Upper lobe of left lung (tissue), 6 donors: Measurements from ENCODE around the gene TIMP2. TPM values are rescaled to one million over a fixed set of nuclear protein-coding genes. Genes with fewer than 3 reads are reported as not detected.
A peak's percentile ranks its signal among the peaks of the same experiment; 100 is the strongest.

Source experiments
- ATAC-seq, 2 donors: fragments of 200-7000 bp; cut with Tn5 transposase; one replicate each; pipeline ENCODE4 v1.9.1; 2022; ENCODE audit warnings: mild to moderate bottlenecking in 2 of 2, moderate library complexity in 2 of 2; ENCODE audit not compliant: low FRiP score in 2 of 2
- DNase-seq, 2 donors: peaks; one replicate each; pipeline ENCODE4 v3.0.0-alpha.2; 2019 to 2020
- H3K27ac ChIP-seq, 4 donors: fragments of 200-600 bp; sonication (generic); one replicate each; pipeline ENCODE4 v1.5.1; 2016 to 2019
- H3K27me3 ChIP-seq, 4 donors: fragments of 200-600 bp; sonication (generic); one replicate each; pipeline ENCODE4 v1.5.1; 2017 to 2019
- H3K36me3 ChIP-seq, 4 donors: fragments of 200-600 bp; sonication (generic); one replicate each; pipeline ENCODE4 v1.5.1; 2016 to 2019
- H3K4me1 ChIP-seq, 4 donors: fragments of 200-600 bp; sonication (generic); one replicate each; pipeline ENCODE4 v1.5.1; 2018 to 2019
- H3K4me3 ChIP-seq, 4 donors: fragments of 200-600 bp; sonication (generic); one replicate each; pipeline ENCODE4 v1.5.1; 2017 to 2019; ENCODE audit warnings: mild to moderate bottlenecking in 2 of 4, moderate library complexity in 1 of 4
- H3K9me3 ChIP-seq, 4 donors: fragments of 200-600 bp; sonication (generic); one replicate each; pipeline ENCODE4 v1.5.1; 2018 to 2019
- CTCF ChIP-seq, 6 experiments: fragments of 450-650 bp in 4 of 6; fragments of 200-600 bp in 2 of 6; sonication (generic) in 2 of 6; IDR thresholded peaks; one replicate each; pipeline ENCODE4 v1.5.1; 2016 to 2019; ENCODE audit warnings: antibody characterized with exemption in 6 of 6
- EP300 ChIP-seq, 4 donors: sonication (generic); formaldehyde crosslinking; IDR thresholded peaks; one replicate each; pipeline ENCODE4 v1.5.1; 2017; ENCODE audit warnings: antibody characterized with exemption in 4 of 4, control low read depth in 2 of 4
- POLR2A ChIP-seq, 4 donors: fragments of 450-650 bp; IDR thresholded peaks; one replicate each; pipeline ENCODE4 v1.5.1; 2016 to 2017; ENCODE audit warnings: antibody characterized with exemption in 4 of 4, mild to moderate bottlenecking in 2 of 4
- POLR2AphosphoS5 ChIP-seq, 2 donors: sonication (generic); formaldehyde crosslinking; IDR thresholded peaks; one replicate each; pipeline ENCODE4 v1.5.1; 2017; ENCODE audit warnings: antibody characterized with exemption in 2 of 2
- WGBS, 2 donors: methylation state at CpG; one replicate each; pipeline ENCODE4 v1.1.5; 2017 to 2018; 5-methylcytosine and 5-hydroxymethylcytosine counted together
- total RNA-seq, 6 donors: library from RNA; depleted of rRNA in 4 of 6; stranded (reverse); fragments of >200 nt in 4 of 6; gene quantifications; one replicate each; pipeline versions ENCODE4 v1.1.0 to v1.2.1, GENCODE V29; 2016 to 2021
- donor health status: DM: no; HTN: no; CAD: no; lungs with moderate emphysema.
- donor health status: DM: no; HTN: yes; CAD: no; lungs with severe emphysema.

Gene TIMP2
- total RNA-seq, 6 donors from 2014 or later, result 60.8 to 313 (median 145) TPM

DNA sequence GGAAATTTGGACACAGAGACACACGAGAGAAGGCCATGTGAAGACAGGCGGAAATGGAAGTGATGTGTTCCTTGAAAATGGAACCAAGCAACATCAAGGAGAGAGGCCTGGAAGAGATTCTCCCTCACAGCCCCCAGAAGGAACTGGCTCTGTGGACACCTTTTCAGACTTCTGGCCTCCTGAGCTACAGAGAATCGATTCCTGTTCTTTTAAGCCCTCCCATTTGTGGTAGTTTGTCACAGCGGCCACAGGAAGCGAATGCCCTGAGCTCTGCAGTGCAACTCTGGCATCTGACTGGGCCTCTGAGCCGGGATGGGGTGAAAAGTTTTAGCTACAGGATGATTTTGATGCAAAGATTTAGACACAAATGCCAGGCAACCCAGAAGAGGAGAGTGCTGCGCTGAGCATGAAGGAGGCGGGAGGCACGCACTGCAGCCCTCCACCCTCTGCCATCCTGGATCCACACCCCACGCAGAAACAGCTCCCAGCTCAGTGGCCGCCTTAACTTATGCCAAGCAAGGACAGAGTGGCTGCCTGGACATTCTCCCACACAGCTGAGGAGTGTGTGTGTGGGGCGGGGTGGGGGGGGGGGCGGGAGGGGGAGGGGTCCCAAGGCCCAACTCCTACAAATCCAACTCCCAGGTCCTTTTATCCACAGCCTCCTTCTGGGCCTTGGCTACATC is 2.2 kb downstream of the TIMP2 start:
- Histone ChIP-seq H3K27ac (peak overlapping the region; percentile 87 to 95 (median 90)), H3K27me3 (no peaks in the 10 kb centered on the region), H3K36me3 (no peaks in the 10 kb centered on the region), H3K4me1 (peaks cover 50 to 77% (median 57%) of the 10 kb centered on the region in 4 donors), H3K4me3 (peak overlapping the region in 3 of 4 donors; percentile 62 to 81 (median 77)), H3K9me3 (no peaks in the 10 kb centered on the region)
- no peak for TF ChIP-seq POLR2AphosphoS5 (IDR thresholded peaks at IDR 0.05)
- no peak for TF ChIP-seq EP300 (IDR thresholded peaks at IDR 0.05)
- no peak for TF ChIP-seq CTCF (IDR thresholded peaks at IDR 0.05)
- TF ChIP-seq POLR2A (IDR thresholded peaks at IDR 0.05), result no peak
- DNase-seq (no peak), ATAC-seq (no peak)
- 45 to 56% methylated on average over 10 to 12 of the region's 13 CpGs for WGBS, 2 donors

DNA sequence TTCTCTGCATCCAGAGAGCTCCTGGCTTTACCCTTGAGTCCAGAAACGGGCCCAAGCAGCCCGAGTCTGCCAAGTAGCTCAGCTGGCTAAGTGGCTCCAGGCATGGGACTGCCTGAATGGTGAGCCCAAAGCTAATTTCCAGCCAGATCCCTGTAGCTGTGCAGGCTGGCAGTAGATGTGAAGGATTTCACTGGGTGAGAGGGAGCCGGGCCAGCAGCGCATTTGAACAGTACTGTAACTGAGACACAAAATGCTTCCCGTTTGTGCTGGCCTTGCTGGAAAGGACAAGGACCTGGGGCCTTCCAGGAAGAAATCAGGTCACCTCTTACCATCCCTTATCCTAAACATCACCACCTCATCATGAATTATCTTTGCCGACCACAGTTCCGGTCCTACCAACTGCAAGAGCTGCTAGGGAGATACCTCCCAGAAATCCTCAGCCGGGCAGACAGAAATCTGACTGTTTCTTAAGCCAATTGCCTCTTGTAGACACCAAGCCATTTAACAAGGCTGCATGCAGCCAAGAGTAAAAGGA is 3.7 kb downstream of the TIMP2 start:
- ATAC-seq (no peak), DNase-seq (no peak)
- no peaks in the 10 kb centered on the region for H3K9me3 ChIP-seq
- no peak for TF ChIP-seq CTCF (IDR thresholded peaks at IDR 0.05)
- TF ChIP-seq EP300 (IDR thresholded peaks at IDR 0.05), result no peak
- no peak for TF ChIP-seq POLR2AphosphoS5 (IDR thresholded peaks at IDR 0.05)
- TF ChIP-seq POLR2A (IDR thresholded peaks at IDR 0.05), result no peak
- no peaks in the 10 kb centered on the region for H3K27me3 ChIP-seq
- H3K36me3 ChIP-seq, result no peaks in the 10 kb centered on the region
- no peak overlapping the region for H3K4me3 ChIP-seq
- WGBS, 2 donors, result 74 to 79% methylated on average over 6 to 8 of the region's 8 CpGs
- peak overlapping the region in 3 of 4 donors; percentile 5 to 95 (median 87) for H3K27ac ChIP-seq
- H3K4me1 ChIP-seq, result peaks cover 53 to 84% (median 59%) of the 10 kb centered on the region in 4 donors

- H3K4me1 ChIP-seq, result peaks cover 53 to 87% (median 61%) of the 10 kb centered on the region in 4 donors
- H3K4me3 ChIP-seq, result no peak overlapping the region
- WGBS, 2 donors, result 67 to 83% methylated on average over 8 of the region's 8 CpGs
- no peaks in the 10 kb centered on the region for H3K9me3 ChIP-seq
- peak overlapping the region in 1 of 4 donors; percentile 11 for H3K27ac ChIP-seq
- DNase-seq (no peak), ATAC-seq (no peak)
- no peaks in the 10 kb centered on the region for H3K27me3 ChIP-seq
- TF ChIP-seq POLR2AphosphoS5 (IDR thresholded peaks at IDR 0.05), result no peak
- TF ChIP-seq CTCF (IDR thresholded peaks at IDR 0.05), result no peak
- TF ChIP-seq POLR2A (IDR thresholded peaks at IDR 0.05), result no peak
- TF ChIP-seq EP300 (IDR thresholded peaks at IDR 0.05), result no peak
- H3K36me3 ChIP-seq, result no peaks in the 10 kb centered on the region
These were observed 4.7 kb downstream of the TIMP2 start for GRCh38 chr17:78920528-78920927.

DNA sequence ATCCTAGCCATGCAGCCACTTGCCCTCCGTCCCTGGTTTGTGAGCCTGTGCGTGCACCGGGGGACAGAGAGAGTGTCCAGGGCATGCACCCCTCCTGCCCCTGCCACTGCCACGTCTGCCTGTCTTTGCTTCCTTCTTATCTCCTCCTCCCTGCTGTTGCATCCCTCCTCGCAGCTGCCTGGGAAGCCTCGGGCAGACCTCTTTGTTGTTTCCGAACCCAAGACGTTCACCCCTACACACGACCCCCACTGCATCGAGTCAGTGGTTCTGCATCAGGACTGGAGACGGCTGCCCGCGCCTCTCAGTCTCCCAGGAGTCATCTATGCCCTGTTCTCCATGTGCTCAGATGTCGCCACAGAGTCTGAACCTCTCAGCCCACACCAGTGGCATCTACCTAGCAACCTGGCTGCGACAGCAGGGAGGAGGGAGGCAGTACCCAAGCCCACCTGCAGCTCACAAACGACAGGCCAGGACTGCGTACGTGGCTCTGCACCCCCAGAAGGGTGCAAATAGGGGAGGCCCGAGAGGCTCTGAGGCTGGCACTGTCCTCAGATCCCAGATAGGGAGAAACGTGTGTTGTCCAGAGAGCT is 5.2 kb downstream of the TIMP2 start:
- Histone ChIP-seq H3K27ac (peak overlapping the region in 1 of 4 donors; percentile 11), H3K4me3 (no peak overlapping the region), H3K4me1 (peaks cover 51 to 88% (median 64%) of the 10 kb centered on the region in 4 donors), H3K36me3 (no peaks in the 10 kb centered on the region), H3K27me3 (no peaks in the 10 kb centered on the region), H3K9me3 (no peaks in the 10 kb centered on the region)
- ATAC-seq, result no peak
- no peak for DNase-seq
- no peak for TF ChIP-seq EP300 (IDR thresholded peaks at IDR 0.05)
- TF ChIP-seq CTCF (IDR thresholded peaks at IDR 0.05), result no peak
- no peak for TF ChIP-seq POLR2A (IDR thresholded peaks at IDR 0.05)
- no peak for TF ChIP-seq POLR2AphosphoS5 (IDR thresholded peaks at IDR 0.05)
- 71 to 74% methylated on average over 13 to 20 of the region's 20 CpGs for WGBS, 2 donors
